ENCODE measurements around the gene ANKDD1B.
"Not testable (repeated sequence)": the region's sequence is repeated elsewhere in the genome, so short reads cannot be mapped to it uniquely, and the experiment has no call there.

ANKDD1B gene

GRCh38 chr5:75608870-75609269 lies 2.4 kb upstream of the ANKDD1B start:
- no peak for TF ChIP-seq CTCF (IDR thresholded peaks at IDR 0.05; ENCODE audit: control insufficient read depth, extremely low read depth, insufficient read depth)
- H3K4me3 ChIP-seq (ENCODE audit: low read depth, low read length) = no peak overlapping the region
- no peak for DNase-seq (ENCODE audit: low read depth)

- no peak for TF ChIP-seq CTCF (IDR thresholded peaks at IDR 0.05; ENCODE audit: control insufficient read depth, extremely low read depth, insufficient read depth)
- no peak for DNase-seq (ENCODE audit: low read depth)
- H3K4me3 ChIP-seq (ENCODE audit: low read depth, low read length) = no peak overlapping the region
Measured at GRCh38 chr5:75610201-75610600, 1.1 kb upstream of the ANKDD1B start.

- not testable (repeated sequence) for DNase-seq (ENCODE audit: low read depth)
Measured at GRCh38 chr5:75610859-75611310, 368 bp upstream of the ANKDD1B start.

GRCh38 chr5:75612226-75612569 lies 945 bp downstream of the ANKDD1B start:
- H3K4me3 ChIP-seq (ENCODE audit: low read depth, low read length) = no peak overlapping the region
- no peak for TF ChIP-seq CTCF (IDR thresholded peaks at IDR 0.05; ENCODE audit: control insufficient read depth, extremely low read depth, insufficient read depth)
- DNase-seq (ENCODE audit: low read depth) = no peak

More at GRCh38 chr5:75610859-75611310, 368 bp upstream of the ANKDD1B start:
- H3K4me3 ChIP-seq (ENCODE audit: low read depth, low read length) = not testable (repeated sequence)

GRCh38 chr5:75612901-75613300 lies 1.6 kb downstream of the ANKDD1B start:
- no peak for TF ChIP-seq CTCF (IDR thresholded peaks at IDR 0.05; ENCODE audit: control insufficient read depth, extremely low read depth, insufficient read depth)
- DNase-seq (ENCODE audit: low read depth) = no peak
- H3K4me3 ChIP-seq (ENCODE audit: low read depth, low read length) = no peak overlapping the region

- no peak for TF ChIP-seq CTCF (IDR thresholded peaks at IDR 0.05; ENCODE audit: control insufficient read depth, extremely low read depth, insufficient read depth)
- peak; percentile 21 for DNase-seq (ENCODE audit: low read depth)
Measured at GRCh38 chr5:75614176-75614575, 2.9 kb downstream of the ANKDD1B start.

GRCh38 chr5:75616371-75616881 lies 5.2 kb downstream of the ANKDD1B start:
- no peak for TF ChIP-seq CTCF (IDR thresholded peaks at IDR 0.05; ENCODE audit: control insufficient read depth, extremely low read depth, insufficient read depth)

More at GRCh38 chr5:75614176-75614575, 2.9 kb downstream of the ANKDD1B start:
- no peak overlapping the region for H3K4me3 ChIP-seq (ENCODE audit: low read depth, low read length)

More at GRCh38 chr5:75616371-75616881, 5.2 kb downstream of the ANKDD1B start:
- DNase-seq (ENCODE audit: low read depth) = no peak
- no peak overlapping the region for H3K4me3 ChIP-seq (ENCODE audit: low read depth, low read length)
